GM21825 (cell line): ENCODE data around the gene WDR20.

Experiments used
- ATAC-seq: cut with Tn5 transposase; IDR thresholded peaks from one replicate; pipeline ENCODE4 v1.9.1; 2021; ENCODE audit warnings: mild to moderate bottlenecking, moderate library complexity; ENCODE audit not compliant: unreplicated experiment

The WDR20 gene

DNA sequence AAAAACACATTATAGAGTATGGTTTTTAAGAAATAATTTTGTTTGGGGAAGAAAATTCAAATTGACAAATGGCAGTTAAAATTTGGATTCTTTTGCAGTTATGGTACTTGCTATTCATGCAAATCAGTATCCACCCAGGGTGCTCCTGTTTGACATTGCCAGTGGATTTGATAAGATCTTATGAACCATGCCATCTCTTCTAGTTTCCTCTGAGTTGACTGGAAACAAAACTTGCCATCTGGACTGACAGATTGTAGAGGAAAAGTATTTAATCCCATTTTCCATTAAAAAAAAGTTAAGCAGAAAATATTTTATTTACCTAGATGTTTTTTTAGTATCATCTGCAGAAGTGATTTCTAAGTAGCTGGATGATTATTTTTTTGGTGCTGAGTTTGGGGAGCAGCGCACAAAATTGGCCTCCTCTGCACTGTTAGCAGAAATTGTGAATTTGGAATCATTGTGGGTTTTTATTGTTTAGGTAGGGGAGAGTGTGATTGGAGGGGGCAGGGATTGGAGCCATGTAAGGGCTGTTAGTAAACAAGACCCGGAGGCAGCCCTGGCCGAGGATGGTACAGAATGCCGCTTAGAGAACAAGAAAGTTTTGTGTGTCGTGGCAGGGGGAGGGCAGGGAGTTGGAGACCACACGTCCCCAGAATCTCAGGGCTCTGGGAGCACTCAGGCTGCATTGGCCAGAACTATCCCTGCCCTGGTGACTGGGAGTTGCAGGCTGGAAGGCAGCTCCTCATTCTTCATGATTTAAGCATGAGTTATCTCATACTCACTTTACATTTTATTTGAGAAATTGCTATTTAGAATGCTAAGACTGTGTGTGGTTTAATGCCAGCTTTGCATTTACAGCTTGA, 56.6 kb downstream of the WDR20 start:
- no peak for ATAC-seq

GRCh38 chr14:102196902-102197230, 57.2 kb downstream of the WDR20 start:
- ATAC-seq: no peak

DNA sequence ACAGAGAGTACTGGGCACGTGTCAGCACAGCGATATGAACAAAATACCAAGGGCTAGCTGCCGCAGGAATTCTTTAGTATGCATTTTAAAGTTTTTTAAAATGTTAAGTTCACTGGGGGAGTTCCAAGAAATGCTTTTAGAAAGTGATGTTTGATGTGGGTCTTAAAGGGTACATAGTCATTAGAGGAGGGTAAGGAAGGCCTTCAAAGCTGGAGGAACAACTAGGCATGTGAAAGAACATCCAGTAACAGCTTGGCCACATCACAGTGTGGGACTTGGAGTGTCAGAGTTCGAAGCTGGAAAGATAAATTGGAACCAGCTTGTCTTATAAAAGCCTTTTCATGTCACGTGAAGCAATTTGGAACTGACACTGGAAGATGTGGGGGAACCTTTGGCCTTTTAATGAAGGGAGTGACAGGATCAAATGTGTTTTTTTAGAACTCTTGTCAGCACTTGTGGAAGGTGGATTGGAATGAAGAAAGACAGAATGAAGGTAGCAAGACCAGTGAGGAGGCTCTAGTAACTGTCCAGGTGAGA, 57.7 kb downstream of the WDR20 start:
- no peak for ATAC-seq

DNA sequence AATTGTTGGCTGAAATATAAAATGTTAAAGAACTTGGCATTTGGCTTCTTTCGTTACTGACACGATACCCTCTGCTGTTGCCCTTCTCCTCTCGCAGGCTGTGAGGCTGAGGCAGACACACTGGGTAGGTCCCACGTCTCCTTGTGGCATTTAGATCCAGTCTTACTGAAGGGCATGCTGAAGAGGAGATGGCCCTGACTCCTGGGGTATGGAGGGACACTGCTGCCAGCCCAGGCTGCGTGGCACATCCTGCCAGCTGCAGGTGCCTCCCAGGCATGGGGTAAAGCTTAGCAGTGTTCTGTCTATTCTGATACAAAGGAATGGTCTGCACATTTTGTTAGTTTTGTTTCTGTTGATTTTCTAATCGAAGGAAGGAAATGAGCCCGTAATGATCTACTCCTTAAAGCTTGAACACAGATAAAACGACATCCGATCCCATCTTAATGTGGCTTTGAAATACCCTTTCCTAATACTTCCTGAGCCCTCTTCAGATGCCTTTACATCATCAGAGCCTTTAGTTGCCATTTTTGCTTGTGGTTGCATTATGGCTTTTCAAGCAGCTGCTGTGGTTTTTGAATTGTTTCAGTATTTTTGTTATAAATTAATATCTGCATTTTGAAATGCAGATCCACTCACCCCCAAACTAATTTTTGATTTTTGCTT, 61.1 kb downstream of the WDR20 start:
- no peak for ATAC-seq

GRCh38 chr14:102201353-102201738, 61.6 kb downstream of the WDR20 start:
- ATAC-seq: no peak

GRCh38 chr14:102201776-102202175, 62.1 kb downstream of the WDR20 start:
- ATAC-seq: no peak

GRCh38 chr14:102202944-102203343, 63.2 kb downstream of the WDR20 start:
- no peak for ATAC-seq

DNA sequence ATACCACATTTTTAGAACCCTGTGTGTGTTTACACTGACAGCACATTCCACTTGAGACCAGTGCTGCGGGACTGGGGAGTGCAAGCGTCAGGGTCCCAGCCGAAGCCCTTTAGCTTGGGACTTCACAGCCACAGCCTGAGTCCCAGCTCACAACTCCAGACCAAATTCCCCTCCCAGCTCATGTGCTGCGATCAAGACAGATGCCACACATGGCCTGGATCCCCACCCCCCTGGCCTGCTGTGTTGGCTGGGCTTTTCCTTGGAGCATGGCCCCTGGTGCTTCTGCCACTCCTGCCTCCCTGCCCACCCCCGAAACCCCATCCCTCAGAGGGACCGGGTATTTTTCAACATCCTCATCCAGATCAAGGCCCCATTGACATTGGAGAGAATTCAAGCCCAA, 63.7 kb downstream of the WDR20 start:
- no peak for ATAC-seq

GRCh38 chr14:102205560-102205959, 65.9 kb downstream of the WDR20 start:
- no peak for ATAC-seq

- no peak for ATAC-seq
Measured at GRCh38 chr14:102206918-102207317, 67.2 kb downstream of the WDR20 start.

DNA sequence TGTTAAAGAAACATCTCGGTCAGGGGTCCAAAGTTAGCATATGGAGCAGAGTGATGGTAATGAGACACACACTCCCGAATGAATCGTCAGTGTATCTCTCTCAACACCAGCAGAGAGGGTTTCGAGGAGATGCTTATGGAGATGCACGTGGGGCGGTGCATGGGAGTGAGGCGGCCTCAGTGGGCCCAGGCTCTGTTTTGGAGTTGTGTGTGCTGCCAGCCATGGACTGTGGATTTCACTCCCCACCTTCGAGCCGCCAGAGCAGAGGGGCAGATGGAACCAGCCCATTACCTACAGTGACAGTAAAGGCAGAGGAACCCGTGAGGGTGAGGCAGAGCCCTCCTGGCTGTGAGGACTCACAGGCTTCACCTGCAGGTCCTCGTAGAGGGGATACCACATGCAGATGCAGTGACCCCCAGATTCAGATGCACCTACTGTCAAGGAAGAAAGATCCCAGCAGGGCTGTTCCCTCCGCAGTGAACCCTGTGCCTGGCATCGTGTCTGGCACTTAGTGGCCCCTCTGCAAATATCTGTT, 68.2 kb downstream of the WDR20 start:
- no peak for ATAC-seq

DNA sequence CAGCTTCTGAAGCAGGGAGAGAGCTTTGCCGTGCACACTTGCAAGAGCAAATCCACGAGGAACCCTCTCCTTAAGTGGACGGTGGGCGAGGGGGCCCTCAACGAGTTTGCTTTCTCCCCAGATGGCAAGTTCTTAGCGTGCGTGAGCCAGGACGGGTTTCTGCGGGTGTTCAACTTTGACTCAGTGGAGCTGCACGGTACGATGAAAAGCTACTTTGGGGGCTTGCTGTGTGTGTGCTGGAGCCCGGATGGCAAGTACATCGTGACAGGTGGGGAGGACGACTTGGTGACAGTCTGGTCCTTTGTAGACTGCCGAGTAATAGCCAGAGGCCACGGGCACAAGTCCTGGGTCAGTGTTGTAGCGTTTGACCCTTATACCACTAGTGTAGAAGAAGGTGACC, 69.0 kb downstream of the WDR20 start:
- ATAC-seq: no peak

DNA sequence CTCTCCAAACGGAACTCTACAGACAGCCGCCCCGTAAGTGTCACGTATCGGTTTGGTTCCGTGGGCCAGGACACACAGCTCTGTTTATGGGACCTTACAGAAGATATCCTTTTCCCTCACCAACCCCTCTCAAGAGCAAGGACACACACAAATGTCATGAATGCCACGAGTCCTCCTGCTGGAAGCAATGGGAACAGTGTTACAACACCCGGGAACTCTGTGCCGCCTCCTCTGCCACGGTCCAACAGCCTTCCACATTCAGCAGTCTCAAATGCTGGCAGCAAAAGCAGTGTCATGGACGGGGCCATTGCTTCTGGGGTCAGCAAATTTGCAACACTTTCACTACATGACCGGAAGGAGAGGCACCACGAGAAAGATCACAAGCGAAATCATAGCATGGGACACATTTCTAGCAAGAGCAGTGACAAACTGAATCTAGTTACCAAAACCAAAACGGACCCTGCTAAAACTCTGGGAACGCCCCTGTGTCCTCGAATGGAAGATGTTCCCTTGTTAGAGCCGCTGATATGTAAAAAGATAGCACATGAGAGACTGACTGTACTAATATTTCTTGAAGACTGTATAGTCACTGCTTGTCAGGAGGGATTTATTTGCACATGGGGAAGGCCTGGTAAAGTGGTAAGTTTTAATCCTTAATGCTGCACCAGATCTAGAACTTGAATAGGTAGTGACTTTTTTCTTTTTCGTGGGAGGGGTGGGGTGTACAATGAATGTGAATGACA, 69.7 kb downstream of the WDR20 start:
- ATAC-seq: no peak

GRCh38 chr14:102210421-102211042, 70.8 kb downstream of the WDR20 start:
- no peak for ATAC-seq

- no peak for ATAC-seq
Measured at GRCh38 chr14:102211240-102211639, 71.5 kb downstream of the WDR20 start.

- no peak for ATAC-seq
Measured at GRCh38 chr14:102212356-102212755, 72.7 kb downstream of the WDR20 start.

- ATAC-seq: no peak
Measured at GRCh38 chr14:102212845-102213244, 73.1 kb downstream of the WDR20 start.

- no peak for ATAC-seq
Measured at GRCh38 chr14:102213470-102213869, 73.8 kb downstream of the WDR20 start.

DNA sequence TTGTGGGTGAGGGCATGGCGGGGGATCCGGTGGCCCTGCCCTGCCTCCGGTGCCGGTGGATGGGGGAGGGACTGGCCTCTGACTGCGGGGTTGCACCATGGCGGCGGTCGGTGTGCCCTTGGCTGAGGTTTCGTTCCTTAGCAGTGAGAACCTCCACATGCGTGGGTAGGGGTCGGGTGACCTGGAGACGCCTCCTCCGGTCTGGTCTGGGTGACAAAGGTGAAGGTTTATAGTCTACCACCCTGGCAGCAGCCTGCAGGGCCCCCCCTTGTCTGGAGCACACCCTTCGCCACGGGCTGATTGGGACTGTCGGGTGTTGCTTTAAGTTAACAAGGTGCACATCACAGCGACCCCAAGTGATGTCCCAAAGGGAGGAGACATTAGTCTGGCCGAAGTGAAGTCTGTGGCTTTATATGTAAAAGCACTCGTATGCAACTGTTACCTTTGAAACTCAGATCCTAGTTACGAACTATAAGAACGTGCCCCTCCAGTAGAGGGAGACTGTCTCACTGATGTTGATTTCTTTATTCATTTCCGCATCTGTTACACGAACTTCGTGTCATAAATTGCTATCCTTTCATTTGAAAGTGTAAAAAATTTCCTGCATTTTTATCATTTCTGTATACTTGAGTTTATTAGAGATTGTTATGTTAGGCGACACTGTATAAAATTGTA, 74.4 kb downstream of the WDR20 start:
- ATAC-seq: no peak

- ATAC-seq: no peak
Measured at GRCh38 chr14:102215071-102215470, 75.4 kb downstream of the WDR20 start.
